GM23248 (cell line): Measurements from ENCODE around the gene SPAG17.

Experiments used
- EZH2 ChIP-seq: fragments of 200-600 bp; sonication (generic); IDR thresholded peaks from 2 replicates; pipeline ENCODE4 v1.6.1; 2018; ENCODE audit warnings: antibody characterized with exemption, mild to moderate bottlenecking; ENCODE audit not compliant: insufficient read depth, poor library complexity, severe bottlenecking
- EZH2phosphoT487 ChIP-seq: fragments of 200-600 bp; sonication (generic); IDR thresholded peaks from 2 replicates; pipeline ENCODE4 v1.6.1; 2018; ENCODE audit warnings: antibody characterized with exemption, moderate library complexity, mild to moderate bottlenecking, low read depth; ENCODE audit not compliant: insufficient read depth

DNA sequence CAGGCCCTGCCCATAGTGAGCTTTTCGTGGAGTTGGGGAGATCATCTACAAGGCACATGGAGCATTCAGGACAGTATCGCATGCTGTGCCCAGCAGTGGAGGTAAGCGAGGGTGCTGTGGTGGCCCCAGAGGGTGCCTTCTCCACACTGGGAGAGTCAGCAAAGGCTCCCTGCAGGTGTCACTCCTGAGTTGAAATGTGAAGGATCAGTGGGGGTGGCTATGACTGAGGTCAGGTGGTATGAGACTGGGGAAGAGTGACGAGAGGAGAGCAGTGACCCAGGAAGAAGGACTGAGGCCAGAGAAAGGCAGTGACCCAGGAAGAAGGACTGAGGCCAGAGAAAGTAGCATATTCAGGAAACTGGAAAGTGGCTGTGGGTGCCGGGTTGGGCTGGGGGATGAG lies 53.0 kb downstream of the SPAG17 start:
- no peak for TF ChIP-seq EZH2
- no peak for TF ChIP-seq EZH2phosphoT487
